Omental fat pad (tissue), 4 donors: ENCODE results near the gene MYO6. TPM values are rescaled to one million over a fixed set of nuclear protein-coding genes. Genes with fewer than 3 reads are reported as not detected.
A peak's percentile ranks its signal among the peaks of the same experiment; 100 is the strongest.

Source experiments
- ATAC-seq: fragments of 150-250 bp; one replicate; pipeline ENCODE4 v1.9.1; 2016; ENCODE audit warnings: mild to moderate bottlenecking, moderate library complexity; ENCODE audit not compliant: low FRiP score
- DNase-seq: peaks from one replicate; pipeline ENCODE4 v3.0.0-alpha.2; 2019; ENCODE audit warnings: low spot score
- CTCF ChIP-seq, 3 donors: fragments of 450-650 bp; IDR thresholded peaks; one replicate each; pipeline ENCODE4 v1.5.1; 2016 to 2017; ENCODE audit warnings: antibody characterized with exemption in 3 of 3, mild to moderate bottlenecking in 3 of 3, moderate library complexity in 2 of 3
- total RNA-seq, 4 donors: library from RNA; depleted of rRNA; stranded (reverse); fragments of >200 nt; gene quantifications; one replicate each; pipeline ENCODE4 v1.1.0, GENCODE V29; 2016

The MYO6 gene
- total RNA-seq, 4 donors from 2014 or later: 12.7 to 31.1 (median 15.6) TPM

GRCh38 chr6:75922226-75922625, 173.2 kb downstream of the MYO6 start:
- ATAC-seq: no peak
- no peak for TF ChIP-seq CTCF (IDR thresholded peaks at IDR 0.05)

GRCh38 chr6:75926293-75927168, 177.5 kb downstream of the MYO6 start:
- DNase-seq (no peak), ATAC-seq (no peak)
- no peak for TF ChIP-seq CTCF (IDR thresholded peaks at IDR 0.05)

More at GRCh38 chr6:75922226-75922625, 173.2 kb downstream of the MYO6 start:
- no peak for DNase-seq

GRCh38 chr6:75931011-75931680, 182.1 kb downstream of the MYO6 start:
- ATAC-seq (no peak), DNase-seq (no peak)
- TF ChIP-seq CTCF (IDR thresholded peaks at IDR 0.05): no peak

- ATAC-seq (no peak), DNase-seq (no peak)
- no peak for TF ChIP-seq CTCF (IDR thresholded peaks at IDR 0.05)
Measured at GRCh38 chr6:75932067-75932466, 183.0 kb downstream of the MYO6 start.

GRCh38 chr6:75933387-75933975, 184.4 kb downstream of the MYO6 start:
- ATAC-seq (no peak), DNase-seq (no peak)
- no peak for TF ChIP-seq CTCF (IDR thresholded peaks at IDR 0.05)

GRCh38 chr6:75934643-75935472, 185.8 kb downstream of the MYO6 start:
- DNase-seq (no peak), ATAC-seq (peak; percentile 66)
- peak in 1 of 3 donors; percentile 2 for TF ChIP-seq CTCF (IDR thresholded peaks at IDR 0.05)
